ENCODE measurements around the gene NUP62.
"Not testable (repeated sequence)": the region's sequence is repeated elsewhere in the genome, so short reads cannot be mapped to it uniquely, and the experiment has no call there.

The NUP62 gene

DNA sequence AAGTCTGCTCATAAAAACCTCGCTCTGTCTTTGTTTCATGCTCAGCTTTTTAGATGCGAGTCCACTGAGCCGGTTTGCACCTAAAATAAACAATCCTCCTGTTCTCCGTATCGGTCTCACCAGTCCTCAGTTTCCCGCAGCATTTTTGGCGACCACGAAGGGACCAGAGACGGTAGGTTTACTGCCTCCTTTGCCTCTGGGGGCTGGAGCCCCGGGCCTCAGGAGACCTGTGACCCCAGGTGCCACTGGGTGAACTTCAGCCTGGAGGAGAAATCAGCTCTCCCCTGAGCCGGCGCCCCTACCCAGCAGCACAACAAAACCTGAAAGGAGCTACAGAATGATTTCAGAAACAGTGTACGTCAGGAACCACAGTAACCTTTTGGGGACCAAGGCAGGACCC is 23.6 kb upstream of the NUP62 start:
- no peaks in the 10 kb centered on the region for H3K36me3 ChIP-seq (ENCODE audit: control insufficient read depth, insufficient read depth, low read length)

DNA sequence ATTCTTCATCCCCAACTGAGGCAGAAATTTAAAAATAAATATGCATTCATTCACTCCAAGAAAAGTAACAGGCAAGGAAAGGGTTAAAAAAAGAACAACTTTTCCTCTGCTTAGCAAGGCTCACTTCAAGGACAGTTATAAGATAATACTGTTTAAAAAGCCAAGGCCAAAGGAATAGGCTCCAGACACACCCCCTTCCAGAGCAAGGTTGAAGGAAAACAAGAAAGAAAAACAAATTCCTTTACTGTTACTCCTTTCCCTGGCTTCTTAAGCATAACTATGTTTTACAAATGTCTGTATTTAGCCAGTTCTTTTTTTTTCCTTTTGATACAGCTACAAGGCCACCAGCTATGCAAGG is 23.2 kb upstream of the NUP62 start:
- no peak overlapping the region for H3K27ac ChIP-seq (ENCODE audit: insufficient read depth, low read length, poor library complexity, severe bottlenecking)
- no peaks in the 10 kb centered on the region for H3K4me1 ChIP-seq (ENCODE audit: control insufficient read depth, insufficient read depth, low read length, poor library complexity, severe bottlenecking)
- peaks cover 1% of the 10 kb centered on the region for H3K27me3 ChIP-seq (replicated peaks; ENCODE audit: control insufficient read depth, insufficient read depth, low read length, poor library complexity, severe bottlenecking)
- no peaks in the 10 kb centered on the region for H3K36me3 ChIP-seq (ENCODE audit: control insufficient read depth, insufficient read depth, low read length)
- H3K4me3 ChIP-seq (ENCODE audit: insufficient read depth, low read depth, low read length, poor library complexity, severe bottlenecking): no peak overlapping the region
- DNase-seq: no peak
- no peaks in the 10 kb centered on the region for H3K9me3 ChIP-seq (ENCODE audit: control insufficient read depth, low read length)

More for the DNA sequence above, 23.6 kb upstream of the NUP62 start:
- DNase-seq: no peak
- Histone ChIP-seq H3K27me3 (replicated peaks; ENCODE audit: control insufficient read depth, insufficient read depth, low read length, poor library complexity, severe bottlenecking) (no peaks in the 10 kb centered on the region), H3K9me3 (ENCODE audit: control insufficient read depth, low read length) (no peaks in the 10 kb centered on the region), H3K4me3 (ENCODE audit: insufficient read depth, low read depth, low read length, poor library complexity, severe bottlenecking) (no peak overlapping the region), H3K27ac (ENCODE audit: insufficient read depth, low read length, poor library complexity, severe bottlenecking) (no peak overlapping the region), H3K4me1 (ENCODE audit: control insufficient read depth, insufficient read depth, low read length, poor library complexity, severe bottlenecking) (no peaks in the 10 kb centered on the region)

DNA sequence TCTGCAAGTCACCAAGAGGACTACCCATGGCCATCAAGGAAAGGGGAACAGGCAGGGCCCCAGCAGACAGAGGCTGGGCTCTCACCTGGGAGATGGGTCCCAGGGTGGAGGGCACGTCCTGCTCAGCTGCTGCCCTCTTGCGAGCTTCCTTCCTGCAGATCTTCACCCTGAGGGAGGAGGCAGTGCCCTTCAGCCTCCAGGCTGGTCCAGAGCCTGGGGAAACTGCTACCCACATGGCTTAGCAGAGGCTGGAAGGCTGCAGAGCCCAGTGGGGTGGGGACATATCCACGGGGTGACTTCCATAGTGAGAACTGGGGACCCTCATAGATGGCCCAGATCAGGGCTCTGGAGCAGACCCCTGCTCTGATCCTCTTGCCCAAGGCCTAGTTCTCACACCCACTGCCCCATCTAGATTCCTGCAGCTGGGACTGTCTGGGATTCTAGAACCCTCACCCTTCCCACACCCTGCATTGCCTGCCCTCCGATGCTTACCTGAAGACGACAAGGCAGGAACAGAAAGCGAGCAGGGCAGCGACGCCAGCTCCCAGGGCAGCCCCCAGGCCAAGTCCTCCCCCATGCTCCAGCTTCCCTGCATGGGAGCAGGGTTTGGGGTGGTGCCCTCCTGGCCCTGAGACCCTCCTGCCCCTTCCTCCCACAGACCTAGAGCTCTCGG is 22.6 kb upstream of the NUP62 start:
- Histone ChIP-seq H3K4me3 (ENCODE audit: insufficient read depth, low read depth, low read length, poor library complexity, severe bottlenecking) (no peak overlapping the region), H3K27ac (ENCODE audit: insufficient read depth, low read length, poor library complexity, severe bottlenecking) (no peak overlapping the region), H3K4me1 (ENCODE audit: control insufficient read depth, insufficient read depth, low read length, poor library complexity, severe bottlenecking) (no peaks in the 10 kb centered on the region), H3K27me3 (replicated peaks; ENCODE audit: control insufficient read depth, insufficient read depth, low read length, poor library complexity, severe bottlenecking) (peaks cover 3% of the 10 kb centered on the region), H3K9me3 (ENCODE audit: control insufficient read depth, low read length) (no peaks in the 10 kb centered on the region), H3K36me3 (ENCODE audit: control insufficient read depth, insufficient read depth, low read length) (no peaks in the 10 kb centered on the region)
- no peak for DNase-seq

DNA sequence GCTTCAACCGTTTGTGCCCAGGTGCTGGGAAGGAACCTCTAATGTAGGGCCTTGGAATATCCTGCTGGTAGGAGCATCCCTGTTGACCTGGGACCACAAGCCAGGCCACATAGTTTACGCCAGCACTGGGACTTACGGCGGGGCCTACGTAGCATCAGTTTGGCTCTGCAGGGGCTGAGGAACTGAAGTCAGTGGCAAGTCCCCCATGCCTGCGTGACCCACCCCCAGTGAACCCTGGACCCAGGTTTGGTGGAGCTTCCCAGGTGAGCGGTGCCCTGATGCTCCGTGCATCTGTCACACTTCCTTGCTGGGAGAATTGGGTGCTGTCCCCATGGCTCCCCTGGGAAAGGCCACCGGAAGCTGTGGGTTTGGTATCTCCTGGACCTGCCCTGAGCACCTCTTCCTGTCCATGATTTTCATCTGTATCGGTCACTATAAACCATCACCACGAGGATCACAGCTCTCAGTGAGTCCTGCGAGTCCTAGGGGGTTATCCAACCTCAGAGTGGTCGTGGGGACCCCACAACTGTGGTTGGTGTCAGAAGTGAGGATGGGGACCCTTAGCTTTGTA is 21.7 kb upstream of the NUP62 start:
- Histone ChIP-seq H3K9me3 (ENCODE audit: control insufficient read depth, low read length) (no peaks in the 10 kb centered on the region), H3K4me1 (ENCODE audit: control insufficient read depth, insufficient read depth, low read length, poor library complexity, severe bottlenecking) (no peaks in the 10 kb centered on the region), H3K4me3 (ENCODE audit: insufficient read depth, low read depth, low read length, poor library complexity, severe bottlenecking) (no peak overlapping the region), H3K27ac (ENCODE audit: insufficient read depth, low read length, poor library complexity, severe bottlenecking) (no peak overlapping the region), H3K27me3 (replicated peaks; ENCODE audit: control insufficient read depth, insufficient read depth, low read length, poor library complexity, severe bottlenecking) (peaks cover 3% of the 10 kb centered on the region), H3K36me3 (ENCODE audit: control insufficient read depth, insufficient read depth, low read length) (no peaks in the 10 kb centered on the region)
- no peak for DNase-seq

DNA sequence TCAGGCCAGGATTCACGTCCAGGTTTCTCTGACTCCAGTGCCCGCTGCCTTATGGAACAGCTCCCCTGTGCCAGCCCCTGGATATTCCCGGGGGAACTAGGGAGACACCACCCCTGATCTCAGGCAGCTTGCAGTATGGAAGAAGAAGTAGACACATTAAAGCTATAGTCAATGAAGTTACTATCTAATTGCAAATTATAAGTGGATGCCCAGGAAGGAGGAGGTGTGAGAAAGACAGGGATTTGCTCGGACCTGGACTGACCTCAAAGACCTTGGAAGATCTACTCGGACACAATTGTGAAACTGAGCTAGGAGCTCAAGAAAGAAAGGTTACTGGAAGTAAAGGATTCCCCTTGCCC is 21.3 kb upstream of the NUP62 start:
- Histone ChIP-seq H3K4me1 (ENCODE audit: control insufficient read depth, insufficient read depth, low read length, poor library complexity, severe bottlenecking) (no peaks in the 10 kb centered on the region), H3K27me3 (replicated peaks; ENCODE audit: control insufficient read depth, insufficient read depth, low read length, poor library complexity, severe bottlenecking) (peaks cover 3% of the 10 kb centered on the region), H3K36me3 (ENCODE audit: control insufficient read depth, insufficient read depth, low read length) (no peaks in the 10 kb centered on the region), H3K27ac (ENCODE audit: insufficient read depth, low read length, poor library complexity, severe bottlenecking) (no peak overlapping the region), H3K9me3 (ENCODE audit: control insufficient read depth, low read length) (no peaks in the 10 kb centered on the region), H3K4me3 (ENCODE audit: insufficient read depth, low read depth, low read length, poor library complexity, severe bottlenecking) (no peak overlapping the region)
- DNase-seq: no peak

DNA sequence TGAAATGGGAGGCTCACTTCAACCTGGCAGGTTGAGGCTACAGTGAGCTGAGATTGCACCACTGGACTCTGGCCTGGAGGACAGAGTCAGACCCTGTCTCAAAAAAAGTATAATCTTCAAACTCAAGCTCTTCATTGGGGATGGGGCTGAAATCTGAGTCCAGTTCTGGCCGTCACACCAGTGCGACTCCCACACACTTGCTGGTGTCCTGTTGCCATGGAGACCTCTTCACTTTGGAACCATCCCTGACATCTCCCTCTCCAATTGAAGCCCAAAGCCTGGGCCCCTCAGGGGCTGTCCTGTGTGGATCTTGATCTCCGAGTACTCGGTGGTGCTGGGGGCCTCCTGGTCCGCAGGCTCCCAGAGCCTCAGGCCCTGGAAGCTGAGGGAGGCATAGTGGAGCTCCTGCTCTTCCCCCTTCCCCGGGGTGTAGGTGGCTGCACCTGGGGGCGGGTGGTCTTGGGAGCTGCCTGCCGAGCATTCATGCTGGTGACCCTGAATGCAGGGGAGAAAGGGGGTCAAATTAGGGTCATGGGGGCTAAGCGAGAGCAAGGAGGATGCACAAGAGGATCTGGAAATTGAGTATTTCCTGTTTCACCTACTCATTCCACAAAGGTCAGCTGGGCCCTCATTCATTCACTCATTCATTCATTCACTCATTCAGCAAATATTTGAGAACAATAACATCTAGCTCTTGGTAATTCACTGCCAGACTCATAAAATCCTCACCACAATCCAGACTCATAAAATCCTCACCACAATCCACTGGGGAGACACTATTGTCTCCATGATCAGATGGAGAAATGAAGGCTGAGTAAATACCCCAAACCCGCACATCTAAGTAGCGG is 20.7 kb upstream of the NUP62 start:
- Histone ChIP-seq H3K27me3 (replicated peaks; ENCODE audit: control insufficient read depth, insufficient read depth, low read length, poor library complexity, severe bottlenecking) (peaks cover 3% of the 10 kb centered on the region), H3K9me3 (ENCODE audit: control insufficient read depth, low read length) (no peaks in the 10 kb centered on the region), H3K4me3 (ENCODE audit: insufficient read depth, low read depth, low read length, poor library complexity, severe bottlenecking) (no peak overlapping the region), H3K27ac (ENCODE audit: insufficient read depth, low read length, poor library complexity, severe bottlenecking) (no peak overlapping the region), H3K4me1 (ENCODE audit: control insufficient read depth, insufficient read depth, low read length, poor library complexity, severe bottlenecking) (no peaks in the 10 kb centered on the region), H3K36me3 (ENCODE audit: control insufficient read depth, insufficient read depth, low read length) (no peaks in the 10 kb centered on the region)
- no peak for DNase-seq

DNA sequence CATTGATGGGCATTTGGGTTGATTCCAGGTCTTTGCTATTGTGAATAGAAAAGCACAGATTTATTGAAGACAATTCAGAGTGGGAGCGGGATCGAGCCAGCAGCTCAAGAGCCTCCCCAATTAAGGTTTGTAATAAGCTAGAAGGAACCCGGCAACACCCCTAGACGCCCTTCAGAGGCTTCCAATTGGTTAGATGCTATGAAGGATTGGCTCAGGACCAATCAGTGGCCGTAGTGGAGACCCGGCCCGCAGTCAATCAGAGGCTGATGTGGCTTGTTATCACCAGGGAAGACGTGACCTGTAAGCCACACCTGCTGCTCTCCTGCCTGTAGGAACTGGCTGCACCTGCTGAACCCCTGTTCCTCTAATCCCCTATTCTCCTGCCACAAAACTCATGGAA is 17.1 kb upstream of the NUP62 start:
- Histone ChIP-seq H3K36me3 (ENCODE audit: control insufficient read depth, insufficient read depth, low read length) (no peaks in the 10 kb centered on the region), H3K9me3 (ENCODE audit: control insufficient read depth, low read length) (no peaks in the 10 kb centered on the region), H3K27ac (ENCODE audit: insufficient read depth, low read length, poor library complexity, severe bottlenecking) (no peak overlapping the region), H3K4me3 (ENCODE audit: insufficient read depth, low read depth, low read length, poor library complexity, severe bottlenecking) (no peak overlapping the region), H3K4me1 (ENCODE audit: control insufficient read depth, insufficient read depth, low read length, poor library complexity, severe bottlenecking) (no peaks in the 10 kb centered on the region), H3K27me3 (replicated peaks; ENCODE audit: control insufficient read depth, insufficient read depth, low read length, poor library complexity, severe bottlenecking) (peaks cover 3% of the 10 kb centered on the region)
- no peak for DNase-seq

DNA sequence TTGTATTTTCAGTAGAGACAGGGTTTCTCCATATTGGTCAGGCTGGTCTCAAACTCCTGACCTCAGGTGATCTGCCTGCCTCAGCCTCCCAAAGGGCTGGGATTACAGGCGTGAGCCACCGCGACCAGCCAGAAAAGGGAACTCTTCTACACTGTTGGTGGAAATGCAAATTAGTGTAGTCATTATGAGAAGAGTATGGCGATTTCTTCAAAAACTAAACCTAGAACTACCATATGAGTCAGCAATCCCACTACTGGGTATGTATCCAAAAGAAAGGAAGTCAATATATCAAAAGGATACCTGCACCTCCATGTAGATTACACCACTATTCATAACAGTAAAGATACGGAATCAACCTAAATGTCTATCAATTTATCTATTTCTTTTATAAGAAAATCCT is 15.3 kb upstream of the NUP62 start:
- not testable (repeated sequence) for DNase-seq; H3K4me3 ChIP-seq (ENCODE audit: insufficient read depth, low read depth, low read length, poor library complexity, severe bottlenecking); H3K9me3 ChIP-seq (ENCODE audit: control insufficient read depth, low read length); H3K36me3 ChIP-seq (ENCODE audit: control insufficient read depth, insufficient read depth, low read length); H3K27me3 ChIP-seq (replicated peaks; ENCODE audit: control insufficient read depth, insufficient read depth, low read length, poor library complexity, severe bottlenecking); H3K4me1 ChIP-seq (ENCODE audit: control insufficient read depth, insufficient read depth, low read length, poor library complexity, severe bottlenecking); H3K27ac ChIP-seq (ENCODE audit: insufficient read depth, low read length, poor library complexity, severe bottlenecking)

DNA sequence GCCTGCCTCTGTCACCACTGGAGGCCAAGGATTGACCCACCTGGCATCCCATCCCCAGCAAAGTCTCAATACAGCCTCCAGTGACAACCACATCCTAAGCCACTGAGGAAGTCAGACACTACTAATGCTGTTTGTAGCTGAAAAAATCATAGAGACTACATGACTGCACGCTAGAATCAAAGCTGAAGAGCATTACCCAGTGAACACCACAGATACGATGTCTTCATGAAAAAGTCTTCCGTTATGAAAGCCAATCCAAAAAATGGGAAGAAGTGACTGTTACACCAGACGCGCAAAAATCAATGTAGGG is 11.1 kb upstream of the NUP62 start:
- Histone ChIP-seq H3K9me3 (ENCODE audit: control insufficient read depth, low read length) (no peaks in the 10 kb centered on the region), H3K4me3 (ENCODE audit: insufficient read depth, low read depth, low read length, poor library complexity, severe bottlenecking) (no peak overlapping the region), H3K27me3 (replicated peaks; ENCODE audit: control insufficient read depth, insufficient read depth, low read length, poor library complexity, severe bottlenecking) (no peaks in the 10 kb centered on the region), H3K4me1 (ENCODE audit: control insufficient read depth, insufficient read depth, low read length, poor library complexity, severe bottlenecking) (peaks cover 8% of the 10 kb centered on the region), H3K36me3 (ENCODE audit: control insufficient read depth, insufficient read depth, low read length) (no peaks in the 10 kb centered on the region), H3K27ac (ENCODE audit: insufficient read depth, low read length, poor library complexity, severe bottlenecking) (no peak overlapping the region)
- no peak for DNase-seq

DNA sequence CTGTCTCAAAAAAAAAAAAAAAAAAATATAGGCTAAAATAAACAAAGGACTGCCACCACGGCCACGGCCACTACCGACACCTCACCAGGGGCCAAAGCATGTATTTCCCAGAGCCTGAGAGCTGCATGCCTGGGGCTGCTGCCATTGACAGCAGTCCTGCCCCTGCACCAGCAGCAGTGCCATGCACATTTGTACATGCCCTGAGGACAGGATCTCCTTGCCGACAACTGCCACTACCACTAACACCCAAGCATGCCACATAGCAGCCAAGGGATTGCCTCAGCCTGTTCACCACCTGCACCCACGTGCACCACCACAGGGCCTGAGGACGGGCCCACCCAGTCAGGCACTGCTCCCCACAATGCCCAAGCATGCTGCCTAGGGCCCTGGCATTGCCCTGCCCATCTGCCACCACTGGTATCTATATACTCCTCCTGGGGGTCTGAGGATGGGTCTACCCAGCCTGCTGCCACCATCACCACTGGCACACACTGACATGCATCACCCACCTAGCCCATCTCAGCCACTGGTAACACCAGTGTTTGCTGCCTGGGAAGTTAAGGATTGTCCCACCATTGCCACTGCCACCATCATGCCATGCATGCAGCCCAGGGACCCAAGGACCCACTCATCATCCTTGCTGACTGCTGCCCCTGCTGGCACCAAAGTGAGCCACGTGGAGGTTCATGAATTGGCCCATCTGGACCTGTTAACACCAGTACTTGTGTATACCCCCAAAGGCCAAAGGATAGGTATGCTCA is 10.6 kb upstream of the NUP62 start:
- no peaks in the 10 kb centered on the region for H3K27me3 ChIP-seq (replicated peaks; ENCODE audit: control insufficient read depth, insufficient read depth, low read length, poor library complexity, severe bottlenecking)
- peaks cover 8% of the 10 kb centered on the region for H3K4me1 ChIP-seq (ENCODE audit: control insufficient read depth, insufficient read depth, low read length, poor library complexity, severe bottlenecking)
- no peak for DNase-seq
- no peak overlapping the region for H3K27ac ChIP-seq (ENCODE audit: insufficient read depth, low read length, poor library complexity, severe bottlenecking)
- no peaks in the 10 kb centered on the region for H3K9me3 ChIP-seq (ENCODE audit: control insufficient read depth, low read length)
- H3K4me3 ChIP-seq (ENCODE audit: insufficient read depth, low read depth, low read length, poor library complexity, severe bottlenecking): no peak overlapping the region
- no peaks in the 10 kb centered on the region for H3K36me3 ChIP-seq (ENCODE audit: control insufficient read depth, insufficient read depth, low read length)
